HUES64 (cell line): ENCODE data around the gene BZW2.

Source experiments
- H3K27ac ChIP-seq: 2 replicates; pipeline ENCODE4 v1.7.0; 2013; ENCODE audit warnings: low read depth, low read length, inconsistent platforms
- H3K27me3 ChIP-seq: 2 replicates; pipeline ENCODE4 v1.6.1; 2013; ENCODE audit warnings: mild to moderate bottlenecking, low read length; ENCODE audit not compliant: insufficient read depth
- H3K36me3 ChIP-seq: 2 replicates; pipeline ENCODE4 v1.6.1; 2013; ENCODE audit warnings: mild to moderate bottlenecking, low read length; ENCODE audit not compliant: insufficient read depth
- H3K4me1 ChIP-seq: 2 replicates; pipeline ENCODE4 v1.6.1; 2013; ENCODE audit warnings: mild to moderate bottlenecking, low read length, moderate library complexity; ENCODE audit not compliant: insufficient read depth
- H3K4me3 ChIP-seq: 2 replicates; pipeline ENCODE4 v1.5.1; 2013; ENCODE audit warnings: mild to moderate bottlenecking, low read length, moderate library complexity
- H3K9ac ChIP-seq: 2 replicates; pipeline ENCODE4 v1.6.1; 2013; ENCODE audit warnings: mild to moderate bottlenecking, low read depth, low read length
- H3K9me3 ChIP-seq: 2 replicates; pipeline ENCODE4 v1.6.1; 2013; ENCODE audit warnings: low read depth, low read length; ENCODE audit not compliant: insufficient read depth
- WGBS: fragments of 150-250, 120-280 bp; methylation state at CpG from one replicate; pipeline ENCODE4 v1.1.7; 2013; ENCODE audit warnings: missing lambda C conversion rate; 5-methylcytosine and 5-hydroxymethylcytosine counted together

The BZW2 gene

GRCh38 chr7:16698200-16698905 is 52.4 kb downstream of the BZW2 start:
- no peak overlapping the region for H3K4me3 ChIP-seq
- WGBS: 97% methylated on average over 2 of the region's 3 CpGs
- peaks cover 98% of the 10 kb centered on the region for H3K36me3 ChIP-seq
- no peak overlapping the region for H3K9ac ChIP-seq
- no peaks in the 10 kb centered on the region for H3K9me3 ChIP-seq
- H3K27me3 ChIP-seq: no peaks in the 10 kb centered on the region
- H3K4me1 ChIP-seq: no peaks in the 10 kb centered on the region
- H3K27ac ChIP-seq: no peak overlapping the region

GRCh38 chr7:16702441-16702840 is 56.5 kb downstream of the BZW2 start:
- no peaks in the 10 kb centered on the region for H3K27me3 ChIP-seq
- H3K9ac ChIP-seq: no peak overlapping the region
- peaks cover 97% of the 10 kb centered on the region for H3K36me3 ChIP-seq
- no peaks in the 10 kb centered on the region for H3K9me3 ChIP-seq
- H3K4me3 ChIP-seq: no peak overlapping the region
- no peak overlapping the region for H3K27ac ChIP-seq
- H3K4me1 ChIP-seq: no peaks in the 10 kb centered on the region

- 0 out of 2 replicates have a peak overlapping the region, but pooled peaks have one; percentile 40 for H3K27ac ChIP-seq
- WGBS: 80% methylated on average over 4 of the region's 4 CpGs
- peaks cover 38% of the 10 kb centered on the region for H3K36me3 ChIP-seq
Measured at GRCh38 chr7:16708511-16708910, 62.5 kb downstream of the BZW2 start.

GRCh38 chr7:16708980-16709379 is 63.0 kb downstream of the BZW2 start:
- peaks cover 33% of the 10 kb centered on the region for H3K36me3 ChIP-seq
- H3K9ac ChIP-seq: no peak overlapping the region
- H3K4me3 ChIP-seq: no peak overlapping the region
- H3K9me3 ChIP-seq: no peaks in the 10 kb centered on the region
- 88% methylated on average over 2 of the region's 3 CpGs for WGBS
- H3K27ac ChIP-seq: 0 out of 2 replicates have a peak overlapping the region, but pooled peaks have one; percentile 12
- H3K27me3 ChIP-seq: no peaks in the 10 kb centered on the region
- peaks cover 8% of the 10 kb centered on the region; the same call in 1 of the 2 replicates for H3K4me1 ChIP-seq

More at GRCh38 chr7:16708511-16708910, 62.5 kb downstream of the BZW2 start:
- H3K9ac ChIP-seq: no peak overlapping the region
- H3K4me3 ChIP-seq: no peak overlapping the region
- no peaks in the 10 kb centered on the region for H3K27me3 ChIP-seq
- H3K4me1 ChIP-seq: peaks cover 8% of the 10 kb centered on the region; the same call in 1 of the 2 replicates
- H3K9me3 ChIP-seq: no peaks in the 10 kb centered on the region

- Histone ChIP-seq H3K9ac (no peak overlapping the region), H3K4me3 (no peak overlapping the region), H3K27me3 (no peaks in the 10 kb centered on the region), H3K4me1 (peaks cover 8% of the 10 kb centered on the region; the same call in 1 of the 2 replicates), H3K9me3 (no peaks in the 10 kb centered on the region), H3K36me3 (peaks cover 19% of the 10 kb centered on the region), H3K27ac (no peak overlapping the region)
- 94% methylated on average over 3 of the region's 4 CpGs for WGBS
Measured at GRCh38 chr7:16710651-16711050, 64.7 kb downstream of the BZW2 start.

GRCh38 chr7:16711730-16712129 is 65.7 kb downstream of the BZW2 start:
- Histone ChIP-seq H3K27ac (no peak overlapping the region), H3K36me3 (peaks cover 9% of the 10 kb centered on the region), H3K4me1 (peaks cover 8% of the 10 kb centered on the region; the same call in 1 of the 2 replicates), H3K27me3 (no peaks in the 10 kb centered on the region), H3K9ac (no peak overlapping the region), H3K9me3 (no peaks in the 10 kb centered on the region), H3K4me3 (no peak overlapping the region)
- 98% methylated on average over 3 of the region's 4 CpGs for WGBS

- H3K4me3 ChIP-seq: no peak overlapping the region
- no peak overlapping the region for H3K9ac ChIP-seq
- no peaks in the 10 kb centered on the region for H3K9me3 ChIP-seq
- no peak overlapping the region for H3K27ac ChIP-seq
- H3K27me3 ChIP-seq: no peaks in the 10 kb centered on the region
- no peaks in the 10 kb centered on the region for H3K36me3 ChIP-seq
- WGBS: 80% methylated on average over 4 of the region's 4 CpGs
- H3K4me1 ChIP-seq: peaks cover 8% of the 10 kb centered on the region; the same call in 1 of the 2 replicates
Measured at GRCh38 chr7:16712916-16713315, 66.9 kb downstream of the BZW2 start.

- H3K4me1 ChIP-seq: no peaks in the 10 kb centered on the region
Measured at GRCh38 chr7:16715928-16716327, 69.9 kb downstream of the BZW2 start.

GRCh38 chr7:16718111-16718656 is 72.2 kb downstream of the BZW2 start:
- H3K4me1 ChIP-seq: no peaks in the 10 kb centered on the region
- H3K9me3 ChIP-seq: no peaks in the 10 kb centered on the region
- no peak overlapping the region for H3K9ac ChIP-seq
- H3K36me3 ChIP-seq: no peaks in the 10 kb centered on the region
- no peak overlapping the region for H3K27ac ChIP-seq
- no peaks in the 10 kb centered on the region for H3K27me3 ChIP-seq
- no peak overlapping the region for H3K4me3 ChIP-seq
- 100% methylated on average over 1 of the region's 3 CpGs for WGBS

More at GRCh38 chr7:16715928-16716327, 69.9 kb downstream of the BZW2 start:
- Histone ChIP-seq H3K27ac (no peak overlapping the region), H3K27me3 (no peaks in the 10 kb centered on the region), H3K4me3 (no peak overlapping the region), H3K9me3 (no peaks in the 10 kb centered on the region), H3K36me3 (no peaks in the 10 kb centered on the region), H3K9ac (no peak overlapping the region)

- Histone ChIP-seq H3K4me3 (no peak overlapping the region), H3K27ac (no peak overlapping the region), H3K9ac (no peak overlapping the region), H3K27me3 (no peaks in the 10 kb centered on the region), H3K4me1 (no peaks in the 10 kb centered on the region), H3K36me3 (no peaks in the 10 kb centered on the region), H3K9me3 (no peaks in the 10 kb centered on the region)
- no CpG with 5 or more reads among the region's 1 CpG for WGBS
Measured at GRCh38 chr7:16719699-16720098, 73.7 kb downstream of the BZW2 start.

- no peaks in the 10 kb centered on the region for H3K27me3 ChIP-seq
- no peak overlapping the region for H3K4me3 ChIP-seq
- 54% methylated on average over 4 of the region's 4 CpGs for WGBS
- no peak overlapping the region for H3K27ac ChIP-seq
- no peak overlapping the region for H3K9ac ChIP-seq
- no peaks in the 10 kb centered on the region for H3K36me3 ChIP-seq
- H3K4me1 ChIP-seq: no peaks in the 10 kb centered on the region
- H3K9me3 ChIP-seq: no peaks in the 10 kb centered on the region
Measured at GRCh38 chr7:16721541-16721940, 75.6 kb downstream of the BZW2 start.
